H9 (cell line): ENCODE measurements around the gene HLA-G. TPM values are rescaled to one million over a fixed set of nuclear protein-coding genes. Genes with fewer than 3 reads are reported as not detected.

ENCODE experiments used
- DNase-seq: peaks from one replicate; pipeline ENCODE4 v3.0.0-alpha.2; 2017
- H2AFZ ChIP-seq: one replicate; pipeline ENCODE4 v1.6.1; 2013; ENCODE audit warnings: mild to moderate bottlenecking, low read length, control low read depth, moderate library complexity
- H2AK5ac ChIP-seq: 2 replicates; pipeline ENCODE4 v1.6.1; 2013; ENCODE audit warnings: low read length, control low read depth, mixed read lengths; ENCODE audit not compliant: insufficient read length
- H2BK120ac ChIP-seq: one replicate; pipeline ENCODE4 v1.6.1; 2013; ENCODE audit warnings: low read depth, mild to moderate bottlenecking, low read length, control low read depth, inconsistent platforms; ENCODE audit not compliant: poor library complexity, severe bottlenecking
- H2BK12ac ChIP-seq: 2 replicates; pipeline ENCODE4 v1.6.1; 2013; ENCODE audit warnings: low read length, control low read depth, mixed read lengths, low read depth; ENCODE audit not compliant: insufficient read length
- H2BK15ac ChIP-seq: 2 replicates; pipeline ENCODE4 v1.6.1; 2013; ENCODE audit warnings: low read depth, low read length, control low read depth
- H2BK20ac ChIP-seq: one replicate; pipeline ENCODE4 v1.6.1; 2013; ENCODE audit warnings: low read depth, mild to moderate bottlenecking, low read length, control low read depth, inconsistent platforms; ENCODE audit not compliant: poor library complexity, severe bottlenecking
- H2BK5ac ChIP-seq: 2 replicates; pipeline ENCODE4 v1.6.1; 2013; ENCODE audit warnings: low read length, control low read depth, mixed read lengths; ENCODE audit not compliant: insufficient read length
- H3K14ac ChIP-seq: 2 replicates; pipeline ENCODE4 v1.6.1; 2013; ENCODE audit warnings: low read length, control low read depth; ENCODE audit not compliant: insufficient read depth
- H3K18ac ChIP-seq: 2 replicates; pipeline ENCODE4 v1.6.1; 2013; ENCODE audit warnings: low read depth, mild to moderate bottlenecking, mixed read lengths, low read length, control low read depth; ENCODE audit not compliant: insufficient read length
- H3K23ac ChIP-seq: 2 replicates; pipeline ENCODE4 v1.6.1; 2013; ENCODE audit warnings: low read length, control low read depth, mixed read lengths, low read depth; ENCODE audit not compliant: insufficient read length
- H3K23me2 ChIP-seq: 2 replicates; pipeline ENCODE4 v1.6.1; 2013; ENCODE audit warnings: low read depth, mild to moderate bottlenecking, mixed read lengths, low read length, control low read depth; ENCODE audit not compliant: insufficient read length, poor library complexity, severe bottlenecking
- H3K27ac ChIP-seq: 2 replicates; pipeline ENCODE4 v1.5.1; 2013; ENCODE audit warnings: low read length, control low read depth, mixed read lengths, low read depth; ENCODE audit not compliant: insufficient read length
- H3K27me3 ChIP-seq: 2 replicates; pipeline ENCODE4 v1.6.1; 2013; ENCODE audit warnings: low read length, control low read depth, inconsistent platforms; ENCODE audit not compliant: insufficient read depth
- H3K4ac ChIP-seq: 2 replicates; pipeline ENCODE4 v1.6.1; 2013; ENCODE audit warnings: low read depth, mild to moderate bottlenecking, control low read depth, inconsistent platforms, low read length, moderate library complexity
- H3K4me1 ChIP-seq: 2 replicates; pipeline ENCODE4 v1.6.1; 2013; ENCODE audit warnings: low read length, control low read depth, inconsistent platforms; ENCODE audit not compliant: insufficient read depth
- H3K4me2 ChIP-seq: 2 replicates; pipeline ENCODE4 v1.6.1; 2013; ENCODE audit warnings: low read length, control low read depth, mixed read lengths; ENCODE audit not compliant: insufficient read length, insufficient read depth
- H3K56ac ChIP-seq: 2 replicates; pipeline ENCODE4 v1.6.1; 2013; ENCODE audit warnings: low read depth, mild to moderate bottlenecking, mixed read lengths, low read length, control low read depth; ENCODE audit not compliant: insufficient read length
- H3K79me1 ChIP-seq: 2 replicates; pipeline ENCODE4 v1.6.1; 2013; ENCODE audit warnings: low read depth, mild to moderate bottlenecking, moderate library complexity, low read length, control low read depth, inconsistent platforms; ENCODE audit not compliant: insufficient read depth, poor library complexity, severe bottlenecking
- H3K79me2 ChIP-seq: 2 replicates; pipeline ENCODE4 v1.6.1; 2013; ENCODE audit warnings: low read length, control low read depth, inconsistent platforms; ENCODE audit not compliant: insufficient read depth
- H3K9ac ChIP-seq: 2 replicates; pipeline ENCODE4 v1.6.1; 2013; ENCODE audit warnings: low read length, control low read depth, mixed read lengths; ENCODE audit not compliant: insufficient read length; ENCODE audit errors: extremely low read depth
- H3K9me3 ChIP-seq: one replicate; pipeline ENCODE4 v1.6.1; 2013; ENCODE audit warnings: low read depth, low read length, inconsistent platforms; ENCODE audit not compliant: control insufficient read depth
- H3T11ph ChIP-seq: one replicate; pipeline ENCODE4 v1.6.1; 2013; ENCODE audit warnings: mild to moderate bottlenecking, low read length, control low read depth, inconsistent platforms
- H4K20me1 ChIP-seq: one replicate; pipeline ENCODE4 v1.6.1; 2013; ENCODE audit not compliant: control insufficient read depth, insufficient read length, insufficient read depth
- H4K5ac ChIP-seq: 2 replicates; pipeline ENCODE4 v1.6.1; 2013; ENCODE audit warnings: low read depth, mild to moderate bottlenecking, mixed read lengths, low read length, control low read depth; ENCODE audit not compliant: insufficient read length
- H4K8ac ChIP-seq: replicated peaks from 2 replicates; pipeline ENCODE4 v1.6.1; 2013; ENCODE audit warnings: low read length, control low read depth, mixed read lengths, low read depth; ENCODE audit not compliant: insufficient read length
- H4K91ac ChIP-seq: 2 replicates; pipeline ENCODE4 v1.6.1; 2013; ENCODE audit warnings: low read depth, mild to moderate bottlenecking, moderate library complexity, mixed read lengths, low read length, control low read depth; ENCODE audit not compliant: insufficient read length
- H3K27ac Mint-ChIP-seq, 3 experiments: 2 replicates in 2 of 3; 3 replicates in 1 of 3; pipeline ENCODE4 v1.8.0; 2020 to 2021; ENCODE audit warnings: mixed read lengths in 3 of 3, mild to moderate bottlenecking in 1 of 3, moderate library complexity in 1 of 3
- H3K27me3 Mint-ChIP-seq: 2 replicates; pipeline ENCODE4 v1.8.0; 2021; ENCODE audit warnings: low read depth, mild to moderate bottlenecking, moderate library complexity, mixed read lengths
- H3K36me3 Mint-ChIP-seq, 3 experiments: 2 replicates in 2 of 3; 3 replicates in 1 of 3; pipeline ENCODE4 v1.8.0; 2020 to 2021; ENCODE audit warnings: low read depth in 3 of 3, mixed read lengths in 3 of 3; ENCODE audit not compliant: insufficient read depth in 1 of 3
- H3K4me1 Mint-ChIP-seq, 2 experiments: 2 replicates each; pipeline ENCODE4 v1.8.0; 2020; ENCODE audit warnings: mixed read lengths in 2 of 2
- H3K4me3 Mint-ChIP-seq, 2 experiments: 2 replicates in 1 of 2; 3 replicates in 1 of 2; pipeline ENCODE4 v1.8.0; 2020 to 2021; ENCODE audit warnings: mild to moderate bottlenecking in 2 of 2, mixed read lengths in 2 of 2, moderate library complexity in 1 of 2
- H3K9me3 Mint-ChIP-seq, 2 experiments: 2 replicates in 1 of 2; 3 replicates in 1 of 2; pipeline ENCODE4 v1.8.0; 2020; ENCODE audit warnings: mild to moderate bottlenecking in 2 of 2, mixed read lengths in 2 of 2, moderate library complexity in 1 of 2
- whole genome bisulfite sequencing: extraction: QIAGEN DNeasy Blood & Tissue Kit; methylation state at CpG from one replicate; pipeline ENCODE4 v1.1.7; 2013; ENCODE audit warnings: missing lambda C conversion rate, low lambda C conversion rate, mixed read lengths; ENCODE audit not compliant: insufficient read length; ENCODE audit errors: extremely low coverage; 5-methylcytosine and 5-hydroxymethylcytosine counted together
- total RNA-seq: library from RNA; stranded (reverse); gene quantifications from 2 replicates; pipeline ENCODE4 v1.2.1, GENCODE V29; 2021
- TF ChIP-seq, protein P1 (sequence below): fragments of 200-600 bp; sonication (generic); conservative IDR thresholded peaks from 3 replicates; pipeline ENCODE4 v1.8.0; 2021; ENCODE audit warnings: antibody characterized with exemption, mild to moderate bottlenecking

Gene HLA-G
- total RNA-seq, 1 experiment from 2014 or later = 2.7 TPM

- no peaks in the 10 kb centered on the region for H3K4me1 Mint-ChIP-seq
- DNase-seq = no peak
- Histone ChIP-seq H2AK5ac (no peak overlapping the region), H3K4ac (no peak overlapping the region), H2BK12ac (no peak overlapping the region), H3K18ac (no peak overlapping the region), H2BK5ac (no peak overlapping the region), H3K9me3 (no peaks in the 10 kb centered on the region), H3K14ac (no peak overlapping the region), H4K20me1 (no peaks in the 10 kb centered on the region), H2BK120ac (no peak overlapping the region), H3K9ac (no peak overlapping the region), H2AFZ (no peak overlapping the region), H3K4me1 (no peaks in the 10 kb centered on the region), H3T11ph (no peak overlapping the region), H4K91ac (no peak overlapping the region), H3K56ac (no peak overlapping the region), H3K23ac (no peak overlapping the region), H3K27ac (no peak overlapping the region), H3K4me2 (no peak overlapping the region), H2BK15ac (no peak overlapping the region), H3K79me2 (no peaks in the 10 kb centered on the region), H4K5ac (no peak overlapping the region), H4K8ac (no peak overlapping the region), H3K23me2 (no peaks in the 10 kb centered on the region), H3K79me1 (no peaks in the 10 kb centered on the region), H2BK20ac (no peak overlapping the region), H3K27me3 (no peaks in the 10 kb centered on the region)
- TF ChIP-seq, protein P1, sequence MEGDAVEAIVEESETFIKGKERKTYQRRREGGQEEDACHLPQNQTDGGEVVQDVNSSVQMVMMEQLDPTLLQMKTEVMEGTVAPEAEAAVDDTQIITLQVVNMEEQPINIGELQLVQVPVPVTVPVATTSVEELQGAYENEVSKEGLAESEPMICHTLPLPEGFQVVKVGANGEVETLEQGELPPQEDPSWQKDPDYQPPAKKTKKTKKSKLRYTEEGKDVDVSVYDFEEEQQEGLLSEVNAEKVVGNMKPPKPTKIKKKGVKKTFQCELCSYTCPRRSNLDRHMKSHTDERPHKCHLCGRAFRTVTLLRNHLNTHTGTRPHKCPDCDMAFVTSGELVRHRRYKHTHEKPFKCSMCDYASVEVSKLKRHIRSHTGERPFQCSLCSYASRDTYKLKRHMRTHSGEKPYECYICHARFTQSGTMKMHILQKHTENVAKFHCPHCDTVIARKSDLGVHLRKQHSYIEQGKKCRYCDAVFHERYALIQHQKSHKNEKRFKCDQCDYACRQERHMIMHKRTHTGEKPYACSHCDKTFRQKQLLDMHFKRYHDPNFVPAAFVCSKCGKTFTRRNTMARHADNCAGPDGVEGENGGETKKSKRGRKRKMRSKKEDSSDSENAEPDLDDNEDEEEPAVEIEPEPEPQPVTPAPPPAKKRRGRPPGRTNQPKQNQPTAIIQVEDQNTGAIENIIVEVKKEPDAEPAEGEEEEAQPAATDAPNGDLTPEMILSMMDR = no peak
- no peaks in the 10 kb centered on the region for H3K9me3 Mint-ChIP-seq
- no peak overlapping the region for H3K4me3 Mint-ChIP-seq
- H3K27me3 Mint-ChIP-seq = peaks cover 36% of the 10 kb centered on the region
- H3K36me3 Mint-ChIP-seq = no peaks in the 10 kb centered on the region
- H3K27ac Mint-ChIP-seq = no peak overlapping the region; a peak in 1 of 7 replicates
- WGBS = no CpG with 5 or more reads among the region's 6 CpGs
Observed at GRCh38 chr6:29861521-29862255, 34.1 kb downstream of the HLA-G start.
